HCT116 (cell line): ENCODE results near the gene OPRPN. TPM values are rescaled to one million over a fixed set of nuclear protein-coding genes. Genes with fewer than 3 reads are reported as not detected.

Source experiments
- ATAC-seq: fragments of 200-7000 bp; cut with Tn5 transposase; 2 replicates; pipeline ENCODE4 v1.9.1; 2020; ENCODE audit warnings: mild to moderate bottlenecking, moderate library complexity
- BruUV-seq: library from RNA; stranded (reverse); fragments of 400-500 nt; replicated peaks from 2 replicates; lab custom pipeline; 2021; lab: Mats Ljungman, UMichigan
- CTCF ChIA-PET: fragments of 300-600 bp; sonication (Branson Sonifier 250); formaldehyde crosslinking; loops from one replicate; lab custom pipeline; 2021; ENCODE audit warnings: antibody characterized with exemption; lab: Charles Lee
- POLR2A ChIA-PET: fragments of 300-600, 350-600 bp; sonication (Branson Sonifier 250); formaldehyde crosslinking; loops from one replicate; lab custom pipeline; 2021; ENCODE audit warnings: antibody characterized with exemption; lab: Charles Lee
- RAD21 ChIA-PET, 2 experiments: fragments of 300-600 bp; sonication (Branson Sonifier 250); formaldehyde crosslinking; loops; one replicate each; lab custom pipeline; 2023; ENCODE audit warnings: low total read pairs in 2 of 2; ENCODE audit not compliant: uncharacterized antibody in 2 of 2, unreplicated experiment in 2 of 2, low non-redundant PET in 1 of 2; lab: Charles Lee
- DNase-seq: peaks from one replicate; pipeline ENCODE4 v3.0.0-alpha.2; 2010; ENCODE audit warnings: low read depth, low spot score
- H2AFZ ChIP-seq: fragments of 200-600 bp; shearing (Covaris generic), sonication (generic); 2 replicates; pipeline ENCODE4 v1.6.1; 2017; ENCODE audit warnings: low read depth, mixed run types, mixed read lengths, antibody characterized with exemption, low read length; ENCODE audit not compliant: poor library complexity, severe bottlenecking
- H3K27ac ChIP-seq: 2 replicates; pipeline ENCODE4 v1.5.1; 2012; ENCODE audit warnings: low read depth, low read length
- H3K27me3 ChIP-seq: fragments of 200-600 bp; sonication (generic); 2 replicates; pipeline ENCODE4 v1.6.1; 2016; ENCODE audit warnings: mixed run types, low read length, mixed read lengths; ENCODE audit not compliant: insufficient read depth
- H3K36me3 ChIP-seq, 2 experiments: fragments of 200-500 bp in 1 of 2; fragments of 200-600 bp in 1 of 2; sonication (Bioruptor generic) in 1 of 2; sonication (generic) in 1 of 2; 2 replicates each; pipeline versions ENCODE4 v1.5.1 to v1.6.1; 2014 to 2016; ENCODE audit warnings: low read length in 2 of 2, inconsistent platforms in 1 of 2, mixed read lengths in 1 of 2, mixed run types in 1 of 2; ENCODE audit not compliant: insufficient read depth in 2 of 2, control insufficient read depth in 1 of 2
- H3K4me1 ChIP-seq, 2 experiments: fragments of 200-600 bp in 1 of 2; sonication (generic) in 1 of 2; 2 replicates each; pipeline versions ENCODE4 v1.5.1 to v1.6.1; 2012 to 2017; ENCODE audit warnings: low read length in 2 of 2, inconsistent platforms in 1 of 2, mild to moderate bottlenecking in 1 of 2, mixed read lengths in 1 of 2, mixed run types in 1 of 2, moderate library complexity in 1 of 2; ENCODE audit not compliant: insufficient read depth in 2 of 2, control insufficient read depth in 1 of 2
- H3K4me2 ChIP-seq: fragments of 200-600 bp; sonication (generic); 2 replicates; pipeline ENCODE4 v1.6.1; 2017; ENCODE audit warnings: mixed run types, low read length, mixed read lengths
- H3K4me3 ChIP-seq, 2 experiments: fragments of 200-600 bp in 1 of 2; sonication (generic) in 1 of 2; replicated peaks in 1 of 2; 2 replicates each; pipeline ENCODE4 v1.5.1; 2011 to 2016; ENCODE audit warnings: low read length in 2 of 2, control low read depth in 1 of 2, low read depth in 1 of 2, mild to moderate bottlenecking in 1 of 2, mixed read lengths in 1 of 2, mixed run types in 1 of 2
- H3K79me2 ChIP-seq: fragments of 200-600 bp; sonication (generic); 2 replicates; pipeline ENCODE4 v1.6.1; 2017; ENCODE audit warnings: mild to moderate bottlenecking, mixed run types, low read length, moderate library complexity, mixed read lengths; ENCODE audit not compliant: insufficient read depth
- H3K9ac ChIP-seq: fragments of 200-600 bp; sonication (generic); 2 replicates; pipeline ENCODE4 v1.6.1; 2016; ENCODE audit warnings: low read length, mixed read lengths
- H3K9me2 ChIP-seq: fragments of 200-600 bp; sonication (generic), shearing (Covaris generic); 2 replicates; pipeline ENCODE4 v1.6.1; 2017; ENCODE audit warnings: mixed run types, mild to moderate bottlenecking, moderate library complexity; ENCODE audit not compliant: insufficient read depth
- H3K9me3 ChIP-seq, 2 experiments: fragments of 200-500 bp in 1 of 2; fragments of 200-600 bp in 1 of 2; sonication (Bioruptor generic) in 1 of 2; sonication (generic) in 1 of 2; 2 replicates each; pipeline ENCODE4 v1.6.1; 2014 to 2017; ENCODE audit warnings: low read length in 2 of 2, mixed read lengths in 2 of 2, inconsistent platforms in 1 of 2, low read depth in 1 of 2, mild to moderate bottlenecking in 1 of 2, mixed run types in 1 of 2, moderate library complexity in 1 of 2; ENCODE audit not compliant: control insufficient read depth in 1 of 2, insufficient read depth in 1 of 2
- H4K20me1 ChIP-seq: fragments of 200-600 bp; sonication (generic), shearing (Covaris generic); 2 replicates; pipeline ENCODE4 v1.6.1; 2017; ENCODE audit warnings: mixed run types, mild to moderate bottlenecking, moderate library complexity; ENCODE audit not compliant: insufficient read depth
- CBX3 ChIP-seq: IDR thresholded peaks from 2 replicates; pipeline ENCODE4 v1.6.1; 2012; ENCODE audit warnings: low read depth
- CTCF ChIP-seq, 3 experiments: fragments of 200-600 bp in 1 of 3; sonication (generic) in 1 of 3; IDR thresholded peaks in 2 of 3; conservative IDR thresholded peaks in 1 of 3; 2 replicates each; pipeline ENCODE4 v1.5.1; 2012 to 2017; ENCODE audit warnings: low read depth in 2 of 3, low read length in 2 of 3, antibody characterized with exemption in 1 of 3, borderline replicate concordance in 1 of 3, control low read depth in 1 of 3, mild to moderate bottlenecking in 1 of 3, mixed read lengths in 1 of 3, mixed run types in 1 of 3, moderate library complexity in 1 of 3; ENCODE audit not compliant: insufficient read depth in 1 of 3
- EZH2phosphoT487 ChIP-seq: fragments of 200-600 bp; IDR thresholded peaks from 2 replicates; pipeline ENCODE4 v1.6.1; 2018; ENCODE audit warnings: antibody characterized with exemption, borderline replicate concordance
- FOSL1 ChIP-seq: IDR thresholded peaks from 2 replicates; pipeline ENCODE4 v1.6.1; 2012; ENCODE audit warnings: low read depth
- MAX ChIP-seq: IDR thresholded peaks from 2 replicates; pipeline ENCODE4 v1.6.1; 2012
- POLR2A ChIP-seq: IDR thresholded peaks from 2 replicates; pipeline ENCODE4 v1.7.0; 2011; ENCODE audit warnings: borderline replicate concordance; ENCODE audit not compliant: insufficient read depth, insufficient read length; ENCODE audit errors: extremely low read depth
- POLR2AphosphoS5 ChIP-seq: IDR thresholded peaks from 2 replicates; pipeline ENCODE4 v1.6.1; 2011; ENCODE audit warnings: mild to moderate bottlenecking, low read depth, low read length, moderate library complexity
- REST ChIP-seq: IDR thresholded peaks from 2 replicates; pipeline ENCODE4 v1.6.1; 2012; ENCODE audit warnings: low read depth
- YY1 ChIP-seq: IDR thresholded peaks from 2 replicates; pipeline ENCODE4 v1.6.1; 2011; ENCODE audit warnings: low read length, low read depth, moderate library complexity, mild to moderate bottlenecking; ENCODE audit not compliant: insufficient replicate concordance; ENCODE audit errors: extremely low read depth
- intact Hi-C: fragments of 100-400 bp; cut with micrococcal nuclease; formaldehyde crosslinking; loops from 2 replicates; pipeline ENCODE4 v1.10.0; 2022
- total RNA-seq: library from RNA; stranded (reverse); gene quantifications from one replicate; pipeline ENCODE4 v1.2.1, GENCODE V29; 2021; ENCODE audit not compliant: unreplicated experiment

The OPRPN gene
- total RNA-seq, 1 experiment from 2014 or later: not detected

GRCh38 chr4:70359115-70359661, 38.6 kb upstream of the OPRPN start:
- no peak for DNase-seq
- TF ChIP-seq POLR2A (no peak), REST (no peak)
- no peaks in the 10 kb centered on the region for H3K4me1 ChIP-seq
- H3K36me3 ChIP-seq: no peaks in the 10 kb centered on the region
- no peaks in the 10 kb centered on the region for H4K20me1 ChIP-seq
- H3K4me3 ChIP-seq: no peak overlapping the region
- H3K9me3 ChIP-seq: no peaks in the 10 kb centered on the region
- no peaks in the 10 kb centered on the region for H3K79me2 ChIP-seq
- no peaks in the 10 kb centered on the region for H3K27me3 ChIP-seq
- ChIA-PET CTCF (no interaction called here), RAD21 (no interaction called here), POLR2A (no interaction called here)
- BruUV-seq: no TSS peak
- no peaks in the 10 kb centered on the region for H3K9me2 ChIP-seq
- no peak overlapping the region for H3K4me2 ChIP-seq
- no peak overlapping the region for H2AFZ ChIP-seq
- intact Hi-C loops: no loop called here
- ATAC-seq: no peak
- no peak overlapping the region for H3K9ac ChIP-seq
- no peak overlapping the region for H3K27ac ChIP-seq

- Histone ChIP-seq H3K4me2 (no peak within 1 kb of the TSS), H3K4me1 (no peaks in the 10 kb centered on the region), H2AFZ (no peak within 1 kb of the TSS), H3K27me3 (no peaks in the 10 kb centered on the region), H3K27ac (no peak within 1 kb of the TSS)
- POLR2A ChIA-PET: no interaction called here
- TF ChIP-seq CBX3 (no peak), EZH2phosphoT487 (no peak), FOSL1 (no peak), CTCF (IDR thresholded peaks at IDR 0.05 in 2 of 3, conservative IDR thresholded peaks at IDR 0.05 in 1 of 3; ENCODE audit: borderline replicate concordance in 1 of 3, insufficient read depth in 1 of 3, low read depth in 2 of 3, low read length in 2 of 3) (no peak), MAX (no peak), POLR2AphosphoS5 (no peak), YY1 (no peak)
- TF ChIP-seq, all 23 proteins: peak for 0
- H3K4me3 ChIP-seq: no peak within 1 kb of the TSS
- CTCF ChIA-PET: no interaction called here
- no peaks in the 10 kb centered on the region for H3K9me2 ChIP-seq
- no peak within 1 kb of the TSS for H3K9ac ChIP-seq
- intact Hi-C loops: no loop called here
- no peaks in the 10 kb centered on the region for H3K36me3 ChIP-seq
- no peaks in the 10 kb centered on the region for H3K79me2 ChIP-seq
- no peaks in the 10 kb centered on the region for H4K20me1 ChIP-seq
- no peaks in the 10 kb centered on the region for H3K9me3 ChIP-seq
- DNase-seq (no peak), ATAC-seq (no peak)
- BruUV-seq: no TSS peak
- RAD21 ChIA-PET: no interaction called here
Measured at GRCh38 chr4:70360460-70360859, 37.3 kb upstream of the OPRPN start, which contains the start of gene SMR3A. Gene SMR3A, plus strand, starts transcription at chr4:70360760. Its CDS starts 1,356 bp downstream, at chr4:70362116.
